ENCODE results near the gene ESYT3.
A peak's percentile ranks its signal among the peaks of the same experiment; 100 is the strongest.
"Not testable (repeated sequence)": the region's sequence is repeated elsewhere in the genome, so short reads cannot be mapped to it uniquely, and the experiment has no call there.

Gene ESYT3

DNA sequence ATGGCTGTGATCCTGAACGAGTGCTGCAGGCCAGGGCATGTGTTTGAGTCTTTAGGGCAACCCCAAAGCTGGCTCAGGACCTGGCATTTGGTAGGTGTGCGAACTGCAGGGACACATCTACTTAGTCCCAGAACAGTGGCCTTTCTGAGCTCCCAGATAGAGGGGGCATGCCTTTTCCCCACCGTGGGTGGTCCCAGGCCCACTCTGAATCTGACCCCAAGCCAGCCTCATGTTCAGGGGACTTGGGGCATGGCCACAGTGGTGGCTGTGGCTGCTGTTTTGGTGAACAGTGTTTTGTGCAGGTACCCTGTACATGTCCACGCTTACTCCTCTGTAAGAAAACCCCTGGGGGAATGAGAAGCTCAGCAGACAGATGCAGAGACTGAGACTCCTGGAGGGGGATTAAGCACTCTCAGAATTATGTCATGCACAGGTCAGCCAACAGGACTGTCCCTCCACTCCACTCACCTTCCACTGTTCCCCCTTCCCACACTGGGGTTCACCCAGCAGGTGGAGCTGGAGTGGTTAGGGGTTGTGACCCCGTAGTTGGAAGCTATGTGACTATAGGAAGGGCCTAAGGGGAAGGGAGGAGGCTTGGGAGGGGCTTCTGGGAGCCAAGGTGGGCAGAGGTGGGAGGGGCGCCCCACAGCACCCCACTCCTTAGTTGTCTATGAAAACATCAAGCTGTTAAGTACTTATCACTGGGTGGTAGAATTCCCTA is 16.4 kb downstream of the ESYT3 start:
- ChIA-PET POLR2A (ENCODE audit: low non-redundant PET) (no interaction called here), CTCF (interaction anchor here (0.5 to 0.6 kb wide), 3 partner anchors 16 to 143 kb away, joined by 3 to 5 read pairs (median 3); no protein-coding TSS in a partner anchor)
- H3K27ac ChIP-seq, result no peak overlapping the region
- no peak for DNase-seq (ENCODE audit: low spot score)
- TF ChIP-seq, protein P1, sequence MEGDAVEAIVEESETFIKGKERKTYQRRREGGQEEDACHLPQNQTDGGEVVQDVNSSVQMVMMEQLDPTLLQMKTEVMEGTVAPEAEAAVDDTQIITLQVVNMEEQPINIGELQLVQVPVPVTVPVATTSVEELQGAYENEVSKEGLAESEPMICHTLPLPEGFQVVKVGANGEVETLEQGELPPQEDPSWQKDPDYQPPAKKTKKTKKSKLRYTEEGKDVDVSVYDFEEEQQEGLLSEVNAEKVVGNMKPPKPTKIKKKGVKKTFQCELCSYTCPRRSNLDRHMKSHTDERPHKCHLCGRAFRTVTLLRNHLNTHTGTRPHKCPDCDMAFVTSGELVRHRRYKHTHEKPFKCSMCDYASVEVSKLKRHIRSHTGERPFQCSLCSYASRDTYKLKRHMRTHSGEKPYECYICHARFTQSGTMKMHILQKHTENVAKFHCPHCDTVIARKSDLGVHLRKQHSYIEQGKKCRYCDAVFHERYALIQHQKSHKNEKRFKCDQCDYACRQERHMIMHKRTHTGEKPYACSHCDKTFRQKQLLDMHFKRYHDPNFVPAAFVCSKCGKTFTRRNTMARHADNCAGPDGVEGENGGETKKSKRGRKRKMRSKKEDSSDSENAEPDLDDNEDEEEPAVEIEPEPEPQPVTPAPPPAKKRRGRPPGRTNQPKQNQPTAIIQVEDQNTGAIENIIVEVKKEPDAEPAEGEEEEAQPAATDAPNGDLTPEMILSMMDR (conservative IDR thresholded peaks at IDR 0.05; ENCODE audit: low read depth), result no peak

DNA sequence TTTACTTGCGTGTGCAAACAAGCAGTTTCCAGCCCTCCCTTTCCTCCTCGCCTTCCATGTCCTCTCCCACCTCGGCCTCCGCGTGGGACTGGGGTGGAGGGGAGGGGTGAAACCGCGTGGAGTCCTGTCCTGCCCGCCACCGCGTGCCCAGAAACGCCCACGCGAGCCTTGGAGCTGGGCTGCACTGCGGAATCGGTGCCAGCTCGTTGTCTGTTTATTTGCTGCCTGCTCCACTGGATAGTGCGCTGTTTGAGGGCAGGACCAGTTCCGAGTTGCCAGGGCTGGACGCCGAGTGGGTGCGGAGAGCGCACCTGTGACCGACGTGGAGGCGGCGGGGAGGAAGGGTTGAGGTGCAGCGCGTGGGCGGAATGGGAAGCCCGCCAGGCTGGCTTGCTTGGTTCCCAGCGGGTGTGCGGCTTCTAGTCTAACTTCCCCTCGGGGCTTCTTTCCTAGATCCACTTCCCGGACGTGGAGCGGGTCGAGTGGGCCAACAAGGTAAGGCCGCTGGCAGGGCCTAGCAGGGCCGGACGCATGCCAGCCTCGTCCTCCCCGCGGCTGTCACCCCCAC is 17.3 kb downstream of the ESYT3 start:
- TF ChIP-seq, protein P1 (conservative IDR thresholded peaks at IDR 0.05; ENCODE audit: low read depth), result no peak
- H3K27ac ChIP-seq, result no peak overlapping the region
- DNase-seq (ENCODE audit: low spot score), result no peak
- ChIA-PET POLR2A (ENCODE audit: low non-redundant PET) (no interaction called here), CTCF (interaction anchor here (0.5 kb wide), 1 partner anchor 142 kb away, joined by 3 read pairs; no protein-coding TSS in a partner anchor)

DNA sequence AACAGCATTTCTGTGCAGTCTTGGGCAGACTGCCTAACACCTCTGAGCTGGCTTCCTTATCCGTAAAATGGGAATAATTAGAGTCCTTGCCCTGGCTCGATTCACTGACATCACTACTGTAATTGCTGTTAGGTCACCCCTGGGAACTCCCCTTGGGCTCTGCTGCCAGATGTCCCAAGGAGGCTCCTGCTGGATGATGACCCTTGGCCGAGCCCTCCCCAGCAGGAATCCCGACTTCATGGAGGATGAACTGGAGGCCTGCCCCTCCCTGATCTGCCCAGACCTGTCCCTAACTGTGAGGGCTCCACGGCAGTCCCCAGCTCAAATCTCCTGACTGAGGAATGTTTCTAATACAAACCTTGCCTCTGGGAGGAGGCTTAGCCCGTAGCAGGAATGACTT is 18.0 kb downstream of the ESYT3 start:
- TF ChIP-seq, protein P1 (conservative IDR thresholded peaks at IDR 0.05; ENCODE audit: low read depth), result no peak
- CTCF ChIA-PET, result no interaction called here
- DNase-seq (ENCODE audit: low spot score), result no peak
- H3K27ac ChIP-seq, result no peak overlapping the region
- POLR2A ChIA-PET (ENCODE audit: low non-redundant PET), result no interaction called here

DNA sequence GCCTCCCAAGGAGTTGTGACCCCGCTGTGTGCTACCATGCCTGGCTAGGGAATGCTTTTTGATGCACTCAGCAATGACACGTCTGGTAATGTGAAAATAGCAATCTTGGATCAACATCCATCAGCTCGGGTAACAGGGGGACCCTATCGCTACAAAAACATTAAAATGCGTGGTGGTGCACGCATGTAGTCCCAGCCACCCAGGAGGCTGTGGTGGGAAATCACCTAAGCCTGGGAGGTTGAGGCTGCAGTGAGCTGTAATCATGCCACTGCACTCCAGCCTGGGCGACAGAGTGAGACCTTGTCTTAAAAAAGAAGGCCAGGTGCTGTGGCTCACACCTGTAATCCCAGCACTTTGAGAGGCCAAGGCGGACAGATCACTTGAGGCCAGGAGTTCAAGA is 19.5 kb downstream of the ESYT3 start:
- H3K27ac ChIP-seq; DNase-seq (ENCODE audit: low spot score); POLR2A ChIA-PET (ENCODE audit: low non-redundant PET); CTCF ChIA-PET: not testable (repeated sequence)

DNA sequence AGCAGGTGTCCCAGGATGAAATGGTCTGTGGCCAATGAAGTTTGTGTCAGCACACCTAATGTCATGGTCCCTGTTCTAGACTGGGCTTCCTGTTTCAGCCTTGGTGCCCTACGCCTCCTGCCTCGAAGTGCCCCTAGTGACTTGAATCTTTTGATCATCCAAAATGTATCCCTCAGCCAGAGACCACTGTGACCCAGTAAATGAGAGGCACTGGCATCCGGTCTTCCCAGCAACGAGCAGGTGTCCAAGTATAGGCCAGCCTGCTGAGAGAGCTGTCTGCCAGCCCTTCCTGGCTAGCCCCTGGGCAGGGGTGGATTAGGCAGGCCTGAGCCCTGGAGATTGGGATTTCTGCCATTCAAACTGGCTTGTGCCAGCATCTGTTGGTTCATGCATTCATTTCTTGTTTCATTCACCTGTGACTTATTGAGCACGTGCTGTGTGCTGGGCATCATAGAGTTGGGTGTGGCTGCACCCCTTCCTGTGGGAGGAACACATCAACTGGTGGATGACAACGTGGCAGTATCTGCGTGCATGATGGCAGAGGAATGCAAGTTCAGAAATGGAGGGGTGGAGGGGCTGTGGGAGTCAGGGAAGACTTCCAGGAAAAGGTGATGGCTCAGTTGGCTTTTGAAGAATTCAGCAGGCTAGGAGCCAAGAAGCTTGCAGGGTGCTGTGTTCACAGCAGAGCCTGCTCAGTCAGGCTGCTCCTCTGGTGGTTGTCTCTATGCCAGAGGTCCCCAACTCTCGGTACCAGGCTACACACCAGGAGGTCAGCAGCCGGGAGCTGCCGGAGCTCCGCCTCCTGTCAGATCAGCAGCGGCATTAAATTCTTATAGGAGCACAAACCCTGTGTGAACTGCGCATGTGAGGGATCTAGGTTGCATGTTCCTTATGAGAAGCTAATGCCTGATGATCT is 21.6 kb downstream of the ESYT3 start:
- POLR2A ChIA-PET (ENCODE audit: low non-redundant PET), result no interaction called here

DNA sequence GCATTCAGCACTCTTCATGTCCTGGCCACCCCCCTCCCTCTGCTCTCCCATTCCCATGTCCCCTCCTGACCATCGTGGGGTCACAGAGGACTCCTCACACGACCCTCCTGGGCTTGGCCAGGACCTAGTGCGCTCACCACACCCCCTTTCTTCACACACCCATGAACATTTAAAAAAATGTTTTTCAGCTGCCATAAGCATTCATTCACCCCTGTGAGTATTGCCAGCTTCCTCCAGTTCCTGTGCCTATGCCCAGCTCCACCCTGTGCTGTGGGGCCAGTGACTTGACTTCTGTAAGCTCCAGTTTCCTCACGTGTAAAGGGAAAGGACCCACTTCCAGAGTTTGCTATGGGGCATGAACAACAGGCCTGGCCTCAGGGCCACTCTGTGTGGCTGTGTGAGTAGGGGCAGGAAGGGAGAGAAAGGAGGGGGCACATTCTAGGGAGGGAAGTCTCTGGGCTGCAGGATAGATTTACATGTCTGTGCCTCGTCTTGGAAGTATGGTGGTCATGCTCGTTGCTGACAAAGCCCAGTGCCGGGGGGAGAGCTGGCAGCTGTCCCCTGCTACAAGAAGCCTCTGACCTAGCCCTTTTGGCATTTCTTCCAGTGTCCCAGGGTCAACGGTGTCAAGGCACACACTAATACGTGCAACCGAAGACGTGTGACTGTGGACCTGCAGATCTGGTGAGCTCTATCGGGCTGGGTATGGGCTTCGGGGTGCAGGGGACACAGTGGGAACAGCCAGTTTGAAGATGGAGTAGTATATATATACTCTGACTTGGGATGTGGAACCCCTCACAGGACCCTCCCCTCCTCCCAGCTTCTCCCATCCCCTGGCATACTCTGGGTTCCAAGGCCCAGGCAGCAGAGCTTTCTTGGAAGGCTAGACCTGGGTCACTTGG is 22.8 kb downstream of the ESYT3 start:
- no peak overlapping the region for H3K27ac ChIP-seq
- ChIA-PET POLR2A (ENCODE audit: low non-redundant PET) (no interaction called here), CTCF (interaction anchor here (0.7 to 0.9 kb wide), 2 partner anchors 458 to 1444 kb away, joined by 4 read pairs; no protein-coding TSS in a partner anchor)
- TF ChIP-seq, protein P1 (conservative IDR thresholded peaks at IDR 0.05; ENCODE audit: low read depth), result no peak
- no peak for DNase-seq (ENCODE audit: low spot score)

More for the DNA sequence above, 21.6 kb downstream of the ESYT3 start:
- TF ChIP-seq, protein P1 (conservative IDR thresholded peaks at IDR 0.05; ENCODE audit: low read depth), result no peak
- DNase-seq (ENCODE audit: low spot score), result no peak
- H3K27ac ChIP-seq, result peak overlapping the region; percentile 19
- CTCF ChIA-PET, result interaction anchor here (0.9 kb wide), 1 partner anchor 460 kb away, joined by 4 read pairs; no protein-coding TSS in a partner anchor
